Gastroesophageal sphincter (tissue), 4 donors: Measurements from ENCODE around the gene LSG1. TPM values are rescaled to one million over a fixed set of nuclear protein-coding genes. Genes with fewer than 3 reads are reported as not detected.

Source experiments
- ATAC-seq: fragments of 150-250 bp; one replicate; pipeline ENCODE4 v1.9.1; 2016; ENCODE audit warnings: mild to moderate bottlenecking, moderate library complexity
- H3K27ac ChIP-seq, 4 donors: fragments of 200-600 bp; sonication (generic) in 3 of 4; 1 replicate in 3 of 4; 2 replicates in 1 of 4; pipeline ENCODE4 v1.5.1; 2016 to 2019
- H3K27me3 ChIP-seq: fragments of 200-600 bp; sonication (generic); one replicate; pipeline ENCODE4 v1.5.1; 2019
- H3K36me3 ChIP-seq, 2 donors: fragments of 200-600 bp; sonication (generic); one replicate each; pipeline ENCODE4 v1.5.1; 2019; ENCODE audit warnings: control low read depth in 1 of 2
- H3K4me1 ChIP-seq, 3 donors: fragments of 200-600 bp; sonication (generic); 1 replicate in 2 of 3; 2 replicates in 1 of 3; pipeline ENCODE4 v1.5.1; 2016 to 2019; ENCODE audit warnings: control low read depth in 2 of 3
- H3K4me3 ChIP-seq, 2 donors: fragments of 200-600 bp; sonication (generic); one replicate each; pipeline ENCODE4 v1.5.1; 2019; ENCODE audit warnings: mild to moderate bottlenecking in 1 of 2, moderate library complexity in 1 of 2
- H3K9me3 ChIP-seq, 3 donors: fragments of 200-600 bp; sonication (generic); one replicate each; pipeline ENCODE4 v1.5.1; 2017 to 2019; ENCODE audit warnings: control low read depth in 2 of 3
- EP300 ChIP-seq: sonication (generic); formaldehyde crosslinking; IDR thresholded peaks from one replicate; pipeline ENCODE4 v1.6.1; 2017; ENCODE audit warnings: antibody characterized with exemption, mild to moderate bottlenecking
- POLR2A ChIP-seq, 2 donors: fragments of 450-650 bp; IDR thresholded peaks; one replicate each; pipeline ENCODE4 v1.6.1; 2017; ENCODE audit warnings: antibody characterized with exemption in 2 of 2, mild to moderate bottlenecking in 2 of 2, moderate library complexity in 1 of 2
- POLR2AphosphoS5 ChIP-seq: sonication (generic); formaldehyde crosslinking; IDR thresholded peaks from one replicate; pipeline ENCODE4 v1.6.1; 2017; ENCODE audit warnings: antibody characterized with exemption
- WGBS, 2 donors: methylation state at CpG; one replicate each; pipeline ENCODE4 v1.1.5; 2018; ENCODE audit warnings: low coverage in 1 of 2; 5-methylcytosine and 5-hydroxymethylcytosine counted together
- total RNA-seq, 4 donors: library from RNA; depleted of rRNA; stranded (reverse); fragments of >200 nt; gene quantifications; one replicate each; pipeline ENCODE4 v1.1.0, GENCODE V29; 2016
- TF ChIP-seq, protein P1 (sequence below), 4 experiments: fragments of 200-600 bp in 2 of 4; fragments of 450-650 bp in 2 of 4; sonication (generic) in 1 of 4; IDR thresholded peaks; one replicate each; pipeline ENCODE4 v1.5.1; 2017 to 2019; ENCODE audit warnings: antibody characterized with exemption in 4 of 4, mild to moderate bottlenecking in 2 of 4, moderate library complexity in 2 of 4

The LSG1 gene
- total RNA-seq, 4 donors from 2014 or later = 23.0 to 30.3 (median 28.3) TPM

DNA sequence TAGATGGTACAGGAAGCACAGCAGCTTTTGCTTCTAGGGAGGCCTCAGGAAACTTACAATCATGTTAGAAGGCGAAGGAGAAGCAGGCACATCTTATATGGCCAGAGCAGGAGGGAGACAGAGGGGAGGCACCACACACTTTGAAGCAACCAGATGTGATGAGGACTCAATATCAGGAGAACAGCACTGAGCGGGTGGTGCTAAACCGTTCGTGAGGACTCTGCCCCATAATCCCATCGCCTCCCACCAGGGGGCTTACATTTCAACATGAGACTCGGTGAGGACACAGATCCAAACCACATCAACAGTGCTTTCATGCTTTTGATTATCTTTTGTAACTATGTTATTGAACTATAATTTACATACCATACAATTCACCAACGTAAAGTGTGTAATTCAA lies 31.2 kb downstream of the LSG1 start:
- Histone ChIP-seq H3K4me1 (no peaks in the 10 kb centered on the region), H3K4me3 (no peak overlapping the region), H3K36me3 (peaks cover 0 to 58% of the 10 kb centered on the region in 2 donors), H3K27me3 (no peaks in the 10 kb centered on the region), H3K27ac (peak overlapping the region in 2 of 4 donors; percentile 24 to 54), H3K9me3 (no peaks in the 10 kb centered on the region)
- WGBS, 2 donors = 54 to 76% methylated on average over 6 to 7 of the region's 7 CpGs
- ATAC-seq = no peak
- TF ChIP-seq EP300 (no peak), POLR2AphosphoS5 (no peak), POLR2A (IDR thresholded peaks at IDR 0.05) (no peak)
- TF ChIP-seq, protein P1, sequence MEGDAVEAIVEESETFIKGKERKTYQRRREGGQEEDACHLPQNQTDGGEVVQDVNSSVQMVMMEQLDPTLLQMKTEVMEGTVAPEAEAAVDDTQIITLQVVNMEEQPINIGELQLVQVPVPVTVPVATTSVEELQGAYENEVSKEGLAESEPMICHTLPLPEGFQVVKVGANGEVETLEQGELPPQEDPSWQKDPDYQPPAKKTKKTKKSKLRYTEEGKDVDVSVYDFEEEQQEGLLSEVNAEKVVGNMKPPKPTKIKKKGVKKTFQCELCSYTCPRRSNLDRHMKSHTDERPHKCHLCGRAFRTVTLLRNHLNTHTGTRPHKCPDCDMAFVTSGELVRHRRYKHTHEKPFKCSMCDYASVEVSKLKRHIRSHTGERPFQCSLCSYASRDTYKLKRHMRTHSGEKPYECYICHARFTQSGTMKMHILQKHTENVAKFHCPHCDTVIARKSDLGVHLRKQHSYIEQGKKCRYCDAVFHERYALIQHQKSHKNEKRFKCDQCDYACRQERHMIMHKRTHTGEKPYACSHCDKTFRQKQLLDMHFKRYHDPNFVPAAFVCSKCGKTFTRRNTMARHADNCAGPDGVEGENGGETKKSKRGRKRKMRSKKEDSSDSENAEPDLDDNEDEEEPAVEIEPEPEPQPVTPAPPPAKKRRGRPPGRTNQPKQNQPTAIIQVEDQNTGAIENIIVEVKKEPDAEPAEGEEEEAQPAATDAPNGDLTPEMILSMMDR (IDR thresholded peaks at IDR 0.05) = no peak

DNA sequence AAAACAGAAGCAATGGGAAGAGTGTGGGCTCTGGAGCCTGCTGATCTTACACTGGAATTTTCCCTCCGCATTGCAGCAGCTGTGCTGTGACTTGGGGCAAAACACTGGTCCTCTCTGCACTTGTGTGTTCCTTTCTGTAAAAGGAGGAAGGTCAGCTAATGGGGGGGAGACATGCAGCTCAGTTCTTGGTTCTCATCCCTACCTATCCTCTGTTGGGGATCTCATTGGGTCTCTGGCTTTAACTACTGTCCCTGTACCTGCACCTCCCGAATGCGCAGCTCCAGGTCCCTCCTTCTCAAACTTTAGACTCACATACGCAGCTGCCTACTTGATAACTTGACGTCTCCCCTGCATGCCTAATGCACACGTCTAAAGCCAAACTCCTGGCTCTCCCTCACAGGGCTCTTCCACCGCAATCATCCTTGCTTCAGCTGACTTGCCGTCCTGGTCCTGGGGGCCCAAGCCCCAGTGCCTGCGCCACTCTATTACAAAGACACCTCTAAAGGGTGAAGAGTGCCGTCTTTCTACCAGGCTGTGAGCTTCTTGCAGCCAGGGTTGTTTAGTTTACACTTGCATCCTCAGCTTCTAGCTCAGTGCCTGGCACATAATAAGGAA lies 32.9 kb downstream of the LSG1 start:
- Histone ChIP-seq H3K36me3 (peaks cover 0 to 41% of the 10 kb centered on the region in 2 donors), H3K27ac (peak overlapping the region in 2 of 4 donors; percentile 36 to 65), H3K9me3 (no peaks in the 10 kb centered on the region), H3K27me3 (no peaks in the 10 kb centered on the region), H3K4me3 (no peak overlapping the region), H3K4me1 (no peaks in the 10 kb centered on the region)
- 83 to 87% methylated on average over 8 to 9 of the region's 10 CpGs for WGBS, 2 donors
- no peak for TF ChIP-seq POLR2AphosphoS5
- no peak for TF ChIP-seq EP300
- TF ChIP-seq POLR2A (IDR thresholded peaks at IDR 0.05) = no peak
- TF ChIP-seq, protein P1 (IDR thresholded peaks at IDR 0.05) = no peak
- no peak for ATAC-seq

DNA sequence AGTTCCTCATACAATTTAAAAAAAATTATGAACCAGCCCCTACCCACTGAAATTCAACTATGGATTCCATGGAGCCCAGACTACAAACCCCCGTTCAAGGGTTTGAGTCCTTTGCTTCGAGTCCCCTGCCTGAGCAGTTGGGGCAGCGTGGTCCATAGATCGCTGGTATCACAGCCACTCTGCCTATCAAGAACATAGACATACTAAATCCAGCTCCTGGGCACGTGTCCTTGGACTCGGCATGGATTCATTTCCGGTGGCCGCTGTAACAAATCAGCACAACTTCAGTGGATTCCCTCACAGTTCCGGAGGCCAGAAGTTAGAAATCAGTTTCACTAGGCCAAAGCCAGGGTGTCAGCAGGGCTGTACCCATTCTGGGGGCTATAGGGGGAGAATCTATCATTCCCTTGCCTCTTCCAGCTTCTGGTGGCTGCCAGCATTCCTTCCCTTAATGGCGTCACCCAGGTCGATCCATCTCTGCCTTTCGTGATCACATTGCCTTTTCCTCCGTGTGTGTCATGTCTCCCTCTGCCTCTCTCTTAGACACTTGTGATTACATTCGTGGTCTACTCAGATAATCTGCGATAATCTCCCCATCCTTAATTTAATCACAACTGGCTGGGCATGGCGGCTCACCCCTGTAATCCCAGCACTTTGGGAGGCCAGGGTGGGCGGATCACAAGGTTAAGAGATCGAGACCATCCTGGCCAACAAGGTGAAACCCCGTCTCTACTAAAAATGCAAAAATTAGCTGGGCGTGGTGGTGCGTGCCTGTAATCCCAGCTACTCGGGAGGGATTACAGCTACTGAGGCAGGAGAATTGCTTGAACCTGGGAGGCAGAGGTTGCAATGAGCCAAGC lies 34.2 kb downstream of the LSG1 start:
- TF ChIP-seq EP300 (no peak), POLR2AphosphoS5 (no peak), POLR2A (IDR thresholded peaks at IDR 0.05) (no peak)
- TF ChIP-seq, protein P1 (IDR thresholded peaks at IDR 0.05) = no peak
- Histone ChIP-seq H3K4me3 (no peak overlapping the region), H3K4me1 (peaks cover 0 to 7% (median 0%) of the 10 kb centered on the region in 3 donors), H3K27me3 (no peaks in the 10 kb centered on the region), H3K9me3 (no peaks in the 10 kb centered on the region), H3K27ac (no peak overlapping the region), H3K36me3 (peaks cover 0 to 28% of the 10 kb centered on the region in 2 donors)
- no peak for ATAC-seq
- 86 to 100% methylated on average over 3 to 7 of the region's 22 CpGs for WGBS, 2 donors

DNA sequence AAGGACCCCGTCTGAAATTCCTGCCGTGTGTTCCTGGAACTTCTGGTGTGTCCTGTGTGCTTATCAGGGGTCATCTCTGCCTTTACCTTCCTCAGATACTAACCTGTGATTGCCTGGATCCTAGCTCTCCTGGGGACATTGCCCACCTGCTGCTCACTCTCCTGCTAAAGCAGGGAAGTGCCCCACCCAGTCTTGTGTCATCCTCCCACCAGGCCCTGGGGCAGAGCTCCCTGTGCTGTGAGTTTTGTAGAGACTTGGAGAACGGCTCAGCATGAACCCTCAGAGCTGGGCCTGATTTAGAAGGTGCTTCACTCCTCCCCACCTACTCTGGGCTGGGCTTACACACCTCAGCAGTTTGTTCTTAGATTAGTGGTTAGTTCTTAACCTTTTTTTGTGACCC lies 34.9 kb downstream of the LSG1 start:
- Histone ChIP-seq H3K9me3 (no peaks in the 10 kb centered on the region), H3K27me3 (no peaks in the 10 kb centered on the region), H3K36me3 (peaks cover 0 to 24% of the 10 kb centered on the region in 2 donors), H3K4me3 (no peak overlapping the region), H3K27ac (no peak overlapping the region), H3K4me1 (peaks cover 0 to 14% (median 0%) of the 10 kb centered on the region in 3 donors)
- WGBS, 2 donors = 67 to 100% methylated on average over 1 to 2 of the region's 3 CpGs
- ATAC-seq = no peak
- TF ChIP-seq, protein P1 (IDR thresholded peaks at IDR 0.05) = no peak
- no peak for TF ChIP-seq POLR2AphosphoS5
- no peak for TF ChIP-seq POLR2A (IDR thresholded peaks at IDR 0.05)
- TF ChIP-seq EP300 = no peak
